HepG2 (cell line): ENCODE results near the gene ARL17B. TPM values are rescaled to one million over a fixed set of nuclear protein-coding genes. Genes with fewer than 3 reads are reported as not detected.

Experiments
- DMAP1 ChIP-seq: IDR thresholded peaks from 2 replicates; pipeline ENCODE4 v1.6.1; 2016
- EED ChIP-seq: sonication (generic); formaldehyde crosslinking; IDR thresholded peaks from 2 replicates; pipeline ENCODE4 v1.5.0; 2020; ENCODE audit warnings: mild to moderate bottlenecking, missing genetic modification reagents
- HNRNPL ChIP-seq: fragments of 200-400 bp; formaldehyde crosslinking; IDR thresholded peaks from 2 replicates; pipeline ENCODE4 v1.6.1; 2017; ENCODE audit warnings: mild to moderate bottlenecking, low read depth, low read length
- HOXD1 ChIP-seq: sonication (generic); formaldehyde crosslinking; IDR thresholded peaks from 2 replicates; pipeline ENCODE4 v1.5.0; 2020; ENCODE audit warnings: missing genetic modification reagents
- MED8 ChIP-seq: sonication (generic); formaldehyde crosslinking; IDR thresholded peaks from 2 replicates; pipeline ENCODE4 v1.8.1; 2023; ENCODE audit warnings: mild to moderate bottlenecking, missing genetic modification reagents; ENCODE audit not compliant: insufficient replicate concordance
- NR1H2 ChIP-seq: sonication (generic); formaldehyde crosslinking; IDR thresholded peaks from 2 replicates; pipeline ENCODE4 v1.8.1; 2022; ENCODE audit warnings: low read depth, missing genetic modification reagents, borderline replicate concordance
- PAWR ChIP-seq: sonication (generic); formaldehyde crosslinking; IDR thresholded peaks from 2 replicates; pipeline ENCODE4 v1.4.0; 2020; ENCODE audit warnings: missing genetic modification reagents, mild to moderate bottlenecking, borderline replicate concordance
- PLSCR1 ChIP-seq: sonication (generic); formaldehyde crosslinking; IDR thresholded peaks from 2 replicates; pipeline ENCODE4 v1.5.0; 2020; ENCODE audit warnings: missing genetic modification reagents, mild to moderate bottlenecking, borderline replicate concordance
- RARA ChIP-seq: IDR thresholded peaks from 2 replicates; pipeline ENCODE4 v1.6.1; 2016; ENCODE audit warnings: missing genetic modification reagents, missing compliant biosample characterization
- SIN3A ChIP-seq: IDR thresholded peaks from 2 replicates; pipeline ENCODE4 v1.6.1; 2011; ENCODE audit warnings: low read depth, mild to moderate bottlenecking, control low read depth, low read length, borderline replicate concordance
- TCF12 ChIP-seq, 2 experiments: fragments of 450-650 bp in 1 of 2; sonication (generic) in 1 of 2; formaldehyde crosslinking in 1 of 2; IDR thresholded peaks; 2 replicates each; pipeline versions ENCODE4 v1.6.1 to v1.8.0; 2017 to 2022; ENCODE audit warnings: antibody characterized with exemption in 1 of 2, mild to moderate bottlenecking in 1 of 2, missing genetic modification reagents in 1 of 2, moderate library complexity in 1 of 2
- ZFP36L1 ChIP-seq: sonication (generic); formaldehyde crosslinking; IDR thresholded peaks from 2 replicates; pipeline ENCODE4 v1.8.0; 2022; ENCODE audit warnings: mild to moderate bottlenecking, missing genetic modification reagents, moderate library complexity
- ZFY ChIP-seq: sonication (generic); formaldehyde crosslinking; IDR thresholded peaks from 2 replicates; pipeline ENCODE4 v1.4.0; 2020; ENCODE audit warnings: missing genetic modification reagents
- ZIK1 ChIP-seq: sonication (generic); formaldehyde crosslinking; IDR thresholded peaks from 2 replicates; pipeline ENCODE4 v1.5.0; 2020; ENCODE audit warnings: mild to moderate bottlenecking, low read depth, missing genetic modification reagents, borderline replicate concordance
- ZNF430 ChIP-seq: sonication (generic); formaldehyde crosslinking; IDR thresholded peaks from 2 replicates; pipeline ENCODE4 v1.9.0; 2021; ENCODE audit warnings: mild to moderate bottlenecking, missing genetic modification reagents
- ZNF441 ChIP-seq: sonication (generic); formaldehyde crosslinking; IDR thresholded peaks from 2 replicates; pipeline ENCODE4 v1.7.0; 2021; ENCODE audit warnings: missing genetic modification reagents, borderline replicate concordance
- ZNF512B ChIP-seq: sonication (generic); formaldehyde crosslinking; IDR thresholded peaks from 2 replicates; pipeline ENCODE4 v1.5.1; 2020; ENCODE audit warnings: missing genetic modification reagents, mild to moderate bottlenecking, borderline replicate concordance
- ZNF552 ChIP-seq: sonication (generic); formaldehyde crosslinking; IDR thresholded peaks from 2 replicates; pipeline ENCODE4 v1.9.0; 2022; ENCODE audit warnings: missing genetic modification reagents, mild to moderate bottlenecking, borderline replicate concordance
- ZNF558 ChIP-seq: sonication (generic); formaldehyde crosslinking; IDR thresholded peaks from 2 replicates; pipeline ENCODE4 v1.9.0; 2022; ENCODE audit warnings: mild to moderate bottlenecking, missing genetic modification reagents, borderline replicate concordance
- ZNF569 ChIP-seq: sonication (generic); formaldehyde crosslinking; IDR thresholded peaks from 2 replicates; pipeline ENCODE4 v1.5.0; 2020; ENCODE audit warnings: mild to moderate bottlenecking, missing genetic modification reagents, moderate library complexity, borderline replicate concordance
- ZNF775 ChIP-seq: sonication (generic); formaldehyde crosslinking; IDR thresholded peaks from 2 replicates; pipeline ENCODE4 v1.4.0; 2020; ENCODE audit warnings: missing genetic modification reagents, mild to moderate bottlenecking, moderate library complexity, borderline replicate concordance
- ZSCAN22 ChIP-seq: sonication (generic); formaldehyde crosslinking; IDR thresholded peaks from 2 replicates; pipeline ENCODE4 v1.4.0; 2020; ENCODE audit warnings: mild to moderate bottlenecking, missing genetic modification reagents
- polyA plus RNA-seq, 8 experiments: library from polyadenylated mRNA; depleted of rRNA in 3 of 8; stranded (reverse) in 7 of 8; unstranded in 1 of 8; fragments of >200 nt; fragmentation: Illumina TruSeq in 4 of 8; extraction: Trizol in 4 of 8; gene quantifications; 2 replicates each; pipeline versions ENCODE4 v1.2.1 to v1.2.3, GENCODE V29; 2011 to 2016; ENCODE audit warnings: low read depth in 4 of 8, missing spikeins in 1 of 8, mixed read lengths in 1 of 8; ENCODE audit not compliant: insufficient read depth in 1 of 8
- total RNA-seq, 5 experiments: library from RNA; depleted of rRNA; stranded (reverse); fragments of >200 nt; fragmentation: Illumina TruSeq; extraction: Trizol; gene quantifications; 2 replicates each; pipeline ENCODE4 v1.2.3, GENCODE V29; 2016; ENCODE audit warnings: low read depth in 1 of 5
- TF ChIP-seq, protein P1 (sequence below): IDR thresholded peaks from 2 replicates; pipeline ENCODE4 v1.6.1; 2016; ENCODE audit warnings: mild to moderate bottlenecking

Gene ARL17B
- total and polyA plus RNA-seq, 2 of the 13 experiments (the other 11 are each of a cell fraction or from before 2014, with no cell fraction given): 14.2 to 25.8 TPM

- TF ChIP-seq, protein P1, sequence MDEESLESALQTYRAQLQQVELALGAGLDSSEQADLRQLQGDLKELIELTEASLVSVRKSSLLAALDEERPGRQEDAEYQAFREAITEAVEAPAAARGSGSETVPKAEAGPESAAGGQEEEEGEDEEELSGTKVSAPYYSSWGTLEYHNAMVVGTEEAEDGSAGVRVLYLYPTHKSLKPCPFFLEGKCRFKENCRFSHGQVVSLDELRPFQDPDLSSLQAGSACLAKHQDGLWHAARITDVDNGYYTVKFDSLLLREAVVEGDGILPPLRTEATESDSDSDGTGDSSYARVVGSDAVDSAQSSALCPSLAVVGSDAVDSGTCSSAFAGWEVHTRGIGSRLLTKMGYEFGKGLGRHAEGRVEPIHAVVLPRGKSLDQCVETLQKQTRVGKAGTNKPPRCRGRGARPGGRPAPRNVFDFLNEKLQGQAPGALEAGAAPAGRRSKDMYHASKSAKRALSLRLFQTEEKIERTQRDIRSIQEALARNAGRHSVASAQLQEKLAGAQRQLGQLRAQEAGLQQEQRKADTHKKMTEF (CRISPR knock-in tag): peak; percentile 62; the same call in 1 of the 2 replicates
- TF ChIP-seq HOXD1 (CRISPR knock-in tag) (0 out of 2 replicates have a peak, but pooled peaks have one; percentile 30), EED (CRISPR knock-in tag) (0 out of 2 replicates have a peak, but pooled peaks have one; percentile 45), MED8 (CRISPR knock-in tag) (peak; percentile 43), TCF12 (IDR thresholded peaks at IDR 0.05) (no peak), TCF12 (CRISPR knock-in tag; IDR thresholded peaks at IDR 0.05) (peak; percentile 48), ZNF558 (no peak), PAWR (CRISPR knock-in tag) (no peak), ZSCAN22 (CRISPR knock-in tag) (no peak), ZIK1 (0 out of 2 replicates have a peak, but pooled peaks have one; percentile 7), HNRNPL (0 out of 2 replicates have a peak, but pooled peaks have one; percentile 45), ZNF552 (CRISPR knock-in tag) (no peak), ZNF569 (CRISPR knock-in tag) (no peak), RARA (CRISPR knock-in tag) (peak; percentile 9; the same call in 1 of the 2 replicates), ZNF775 (CRISPR knock-in tag) (no peak), SIN3A (peak; percentile 19; the same call in 1 of the 2 replicates), PLSCR1 (0 out of 2 replicates have a peak, but pooled peaks have one; percentile 47), ZNF430 (CRISPR knock-in tag) (peak; percentile 80), ZNF441 (CRISPR knock-in tag) (peak; percentile 79), ZNF512B (CRISPR knock-in tag) (peak; percentile 80; the same call in 1 of the 2 replicates), ZFY (CRISPR knock-in tag) (peak; percentile 96), NR1H2 (CRISPR knock-in tag) (0 out of 2 replicates have a peak, but pooled peaks have one; percentile 39), ZFP36L1 (CRISPR knock-in tag) (peak; percentile 25; the same call in 1 of the 2 replicates), DMAP1 (CRISPR knock-in tag) (peak; percentile 71)
These were observed 94.7 kb downstream of the ARL17B start (continued) for GRCh38 chr17:46266656-46267544.
